Activated CD8-positive, alpha-beta memory T cell treated with anti-CD3 and anti-CD28 coated beads, Interleukin-2, amount 50 U/mL, for 4 hours (primary cell): ENCODE data around the gene CEP63.

Source experiments
- DNase-seq: peaks from one replicate; pipeline ENCODE4 v3.0.0-alpha.2; 2020

CEP63 gene

GRCh38 chr3:134471521-134472193 is 14.2 kb upstream of the CEP63 start:
- DNase-seq, result no peak

GRCh38 chr3:134472831-134473230 is 13.0 kb upstream of the CEP63 start:
- no peak for DNase-seq

GRCh38 chr3:134473868-134474546 is 11.8 kb upstream of the CEP63 start:
- DNase-seq, result peak; percentile 77

GRCh38 chr3:134474956-134475355 is 10.9 kb upstream of the CEP63 start:
- no peak for DNase-seq

GRCh38 chr3:134476306-134476705 is 9.6 kb upstream of the CEP63 start:
- DNase-seq, result no peak

- DNase-seq, result no peak
Measured at GRCh38 chr3:134477002-134477401, 8.9 kb upstream of the CEP63 start.

- DNase-seq, result no peak
Measured at GRCh38 chr3:134477938-134478337, 7.9 kb upstream of the CEP63 start.

- DNase-seq, result no peak
Measured at GRCh38 chr3:134480546-134480945, 5.3 kb upstream of the CEP63 start.

GRCh38 chr3:134481166-134481565 is 4.7 kb upstream of the CEP63 start:
- DNase-seq, result no peak

GRCh38 chr3:134482622-134483021 is 3.2 kb upstream of the CEP63 start:
- no peak for DNase-seq

GRCh38 chr3:134483195-134483900 is 2.5 kb upstream of the CEP63 start:
- DNase-seq, result no peak

- DNase-seq, result peak; percentile 88
Measured at GRCh38 chr3:134485075-134485717, 661 bp upstream of the CEP63 start.

GRCh38 chr3:134486577-134487041 is 752 bp downstream of the CEP63 start:
- DNase-seq, result no peak

GRCh38 chr3:134487406-134487805 is 1.5 kb downstream of the CEP63 start:
- DNase-seq, result no peak

- no peak for DNase-seq
Measured at GRCh38 chr3:134494495-134494894, 8.6 kb downstream of the CEP63 start.

GRCh38 chr3:134495980-134496379 is 10.1 kb downstream of the CEP63 start:
- no peak for DNase-seq

- DNase-seq, result no peak
Measured at GRCh38 chr3:134496471-134497071, 10.7 kb downstream of the CEP63 start.

GRCh38 chr3:134503266-134503665 is 17.4 kb downstream of the CEP63 start:
- no peak for DNase-seq

GRCh38 chr3:134504132-134504531 is 18.3 kb downstream of the CEP63 start:
- no peak for DNase-seq

- no peak for DNase-seq
Measured at GRCh38 chr3:134505485-134505884, 19.6 kb downstream of the CEP63 start.

- DNase-seq, result no peak
Measured at GRCh38 chr3:134511500-134511899, 25.6 kb downstream of the CEP63 start.

- no peak for DNase-seq
Measured at GRCh38 chr3:134516905-134517304, 31.0 kb downstream of the CEP63 start.

- no peak for DNase-seq
Measured at GRCh38 chr3:134517791-134518190, 31.9 kb downstream of the CEP63 start.
